Hepatocyte (in vitro differentiated cells): ENCODE measurements around the gene GIPC3. TPM values are rescaled to one million over a fixed set of nuclear protein-coding genes. Genes with fewer than 3 reads are reported as not detected.

Experiments
- DNase-seq: peaks from one replicate; pipeline ENCODE4 v3.0.0-alpha.2; 2016; ENCODE audit warnings: low spot score
- H2AFZ ChIP-seq: fragments of 200-600 bp; sonication (generic); 2 replicates; pipeline ENCODE4 v1.6.0; 2016; ENCODE audit warnings: antibody characterized with exemption, mild to moderate bottlenecking
- H3K27ac ChIP-seq: fragments of 200-600 bp; sonication (generic); 2 replicates; pipeline ENCODE4 v1.5.1; 2016; ENCODE audit warnings: mild to moderate bottlenecking
- H3K27me3 ChIP-seq: fragments of 200-600 bp; sonication (generic); 2 replicates; pipeline ENCODE4 v1.6.1; 2016
- H3K36me3 ChIP-seq: fragments of 200-600 bp; sonication (generic); replicated peaks from 2 replicates; pipeline ENCODE4 v1.5.1; 2016; ENCODE audit warnings: low read depth; ENCODE audit not compliant: insufficient read depth
- H3K4me1 ChIP-seq: fragments of 200-600 bp; sonication (generic); 2 replicates; pipeline ENCODE4 v1.5.1; 2016; ENCODE audit warnings: mild to moderate bottlenecking, moderate library complexity; ENCODE audit not compliant: insufficient read depth
- H3K4me2 ChIP-seq: fragments of 200-600 bp; sonication (generic); 2 replicates; pipeline ENCODE4 v1.6.0; 2016
- H3K4me3 ChIP-seq: fragments of 200-600 bp; sonication (generic); 2 replicates; pipeline ENCODE4 v1.5.1; 2016; ENCODE audit warnings: mild to moderate bottlenecking
- H3K79me2 ChIP-seq: fragments of 200-600 bp; sonication (generic); 2 replicates; pipeline ENCODE4 v1.6.0; 2017; ENCODE audit warnings: mild to moderate bottlenecking
- H3K9me2 ChIP-seq: fragments of 200-600 bp; sonication (generic); replicated peaks from 2 replicates; pipeline ENCODE4 v1.6.0; 2017; ENCODE audit warnings: mild to moderate bottlenecking; ENCODE audit not compliant: insufficient read depth
- H3K9me3 ChIP-seq: fragments of 200-600 bp; sonication (generic); 2 replicates; pipeline ENCODE4 v1.5.1; 2016; ENCODE audit warnings: low read depth, mild to moderate bottlenecking
- H4K20me1 ChIP-seq: fragments of 200-600 bp; sonication (generic); 2 replicates; pipeline ENCODE4 v1.6.0; 2016; ENCODE audit warnings: mild to moderate bottlenecking; ENCODE audit not compliant: insufficient read depth, poor library complexity, severe bottlenecking
- EZH2 ChIP-seq: fragments of 200-600 bp; sonication (generic); IDR thresholded peaks from 2 replicates; pipeline ENCODE4 v1.6.1; 2016; ENCODE audit warnings: antibody characterized with exemption, mild to moderate bottlenecking, borderline replicate concordance
- EZH2phosphoT487 ChIP-seq: fragments of 200-600 bp; sonication (generic); IDR thresholded peaks from one replicate; pipeline ENCODE4 v1.6.1; 2018; ENCODE audit warnings: antibody characterized with exemption, mild to moderate bottlenecking, low read depth, moderate library complexity; ENCODE audit not compliant: unreplicated experiment, severe bottlenecking
- WGBS: methylation state at CpG from one replicate; pipeline ENCODE4 v1.1.6; 2016; ENCODE audit warnings: low lambda C conversion rate; ENCODE audit errors: missing lambda C conversion rate; 5-methylcytosine and 5-hydroxymethylcytosine counted together
- polyA plus RNA-seq: library from polyadenylated mRNA; unstranded; fragments of >200 nt; fragmentation: Nextera tagmentation; extraction: Ambion mirVana; gene quantifications from 2 replicates; pipeline ENCODE4 v1.2.1, GENCODE V29; 2016
- total RNA-seq: library from RNA; depleted of rRNA; stranded (reverse); fragments of >200 nt; gene quantifications from 2 replicates; pipeline ENCODE4 v1.2.3, GENCODE V29; 2014
- TF ChIP-seq, protein P1 (sequence below): fragments of 200-600 bp; sonication (generic); IDR thresholded peaks from 2 replicates; pipeline ENCODE4 v1.5.1; 2016; ENCODE audit warnings: antibody characterized with exemption, mild to moderate bottlenecking; ENCODE audit not compliant: poor library complexity

GIPC3 gene
- total and polyA plus RNA-seq, 2 experiments from 2014 or later, result 0.28 TPM; not detected in 1

DNA sequence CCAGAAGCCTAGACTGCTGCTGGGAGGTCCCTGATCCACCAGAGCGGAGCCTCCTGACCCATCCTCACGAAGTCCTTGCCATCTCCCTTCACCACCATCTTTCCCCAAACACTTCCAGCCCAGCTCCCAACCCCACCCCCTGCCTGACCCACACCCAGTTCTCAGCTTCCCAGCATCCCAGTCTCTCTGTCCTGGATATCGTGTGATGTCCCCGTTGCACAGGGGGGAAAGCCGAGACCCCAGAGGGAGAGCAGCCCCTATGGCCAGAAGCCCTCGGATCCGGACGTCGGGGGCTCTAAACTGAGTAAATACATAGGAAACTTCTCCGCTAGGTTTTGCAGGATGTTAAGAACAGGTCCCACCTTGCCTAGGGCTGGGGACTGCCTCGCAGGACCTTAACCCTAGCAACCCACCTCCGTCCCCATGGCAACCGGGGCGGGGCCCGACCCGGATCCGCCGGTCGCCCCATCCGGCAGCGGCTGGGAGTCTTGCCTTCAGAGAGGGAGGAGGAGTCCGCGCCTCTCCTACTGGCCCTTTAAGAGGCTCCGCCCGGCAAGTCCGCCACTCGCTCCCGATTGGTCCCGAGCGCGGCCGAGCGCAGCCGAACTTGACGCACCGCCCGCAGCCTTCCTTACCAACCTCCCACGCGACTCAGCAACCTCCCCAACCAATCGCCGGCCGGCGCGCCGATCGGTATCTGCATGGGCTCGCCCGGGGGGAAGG, 13.0 kb upstream of the GIPC3 start:
- Histone ChIP-seq H3K9me3 (no peaks in the 10 kb centered on the region), H4K20me1 (peaks cover 3% of the 10 kb centered on the region), H3K27me3 (no peaks in the 10 kb centered on the region), H3K79me2 (peaks cover 3% of the 10 kb centered on the region), H3K27ac (no peak overlapping the region), H3K36me3 (no peaks in the 10 kb centered on the region), H3K4me3 (no peak overlapping the region), H3K9me2 (no peaks in the 10 kb centered on the region), H3K4me1 (peaks cover 9% of the 10 kb centered on the region), H3K4me2 (peak overlapping the region; percentile 76), H2AFZ (peak overlapping the region; percentile 53)
- TF ChIP-seq, protein P1, sequence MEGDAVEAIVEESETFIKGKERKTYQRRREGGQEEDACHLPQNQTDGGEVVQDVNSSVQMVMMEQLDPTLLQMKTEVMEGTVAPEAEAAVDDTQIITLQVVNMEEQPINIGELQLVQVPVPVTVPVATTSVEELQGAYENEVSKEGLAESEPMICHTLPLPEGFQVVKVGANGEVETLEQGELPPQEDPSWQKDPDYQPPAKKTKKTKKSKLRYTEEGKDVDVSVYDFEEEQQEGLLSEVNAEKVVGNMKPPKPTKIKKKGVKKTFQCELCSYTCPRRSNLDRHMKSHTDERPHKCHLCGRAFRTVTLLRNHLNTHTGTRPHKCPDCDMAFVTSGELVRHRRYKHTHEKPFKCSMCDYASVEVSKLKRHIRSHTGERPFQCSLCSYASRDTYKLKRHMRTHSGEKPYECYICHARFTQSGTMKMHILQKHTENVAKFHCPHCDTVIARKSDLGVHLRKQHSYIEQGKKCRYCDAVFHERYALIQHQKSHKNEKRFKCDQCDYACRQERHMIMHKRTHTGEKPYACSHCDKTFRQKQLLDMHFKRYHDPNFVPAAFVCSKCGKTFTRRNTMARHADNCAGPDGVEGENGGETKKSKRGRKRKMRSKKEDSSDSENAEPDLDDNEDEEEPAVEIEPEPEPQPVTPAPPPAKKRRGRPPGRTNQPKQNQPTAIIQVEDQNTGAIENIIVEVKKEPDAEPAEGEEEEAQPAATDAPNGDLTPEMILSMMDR, result no peak
- TF ChIP-seq EZH2phosphoT487, result no peak
- DNase-seq, result peak; percentile 100
- WGBS, result 6% methylated on average over 46 of the region's 48 CpGs

DNA sequence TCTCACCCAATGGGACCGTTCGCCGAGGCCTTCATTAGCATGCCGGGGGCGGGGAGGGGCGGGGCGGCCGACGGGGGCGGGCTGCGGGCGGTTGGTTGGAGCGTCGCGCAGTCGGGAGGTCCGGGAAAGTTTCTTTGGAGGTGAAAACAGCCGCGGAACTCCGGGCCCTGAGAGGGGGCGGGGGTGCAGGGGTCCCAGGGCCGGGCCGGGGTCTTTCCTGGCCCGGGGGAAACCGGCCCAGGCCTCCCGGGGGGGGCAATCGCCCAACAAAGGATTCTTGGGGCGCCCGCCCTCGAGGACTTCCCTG, 12.5 kb upstream of the GIPC3 start, which contains the start of gene HMG20B:
Gene HMG20B, plus strand, starts transcription at position 90 of the 307 bp plus-strand sequence. CDS start 366 bp downstream, outside the sequence.
- 0% methylated on average over 2 of the region's 30 CpGs for WGBS
- peak within 1 kb of the TSS; percentile 53 for H2AFZ ChIP-seq
- DNase-seq, result no peak
- no peaks in the 10 kb centered on the region for H3K9me2 ChIP-seq
- no peaks in the 10 kb centered on the region for H3K36me3 ChIP-seq
- peaks cover 3% of the 10 kb centered on the region for H4K20me1 ChIP-seq
- no peak within 1 kb of the TSS for H3K27ac ChIP-seq
- no peaks in the 10 kb centered on the region for H3K27me3 ChIP-seq
- TF ChIP-seq EZH2phosphoT487 (no peak), EZH2 (no peak)
- TF ChIP-seq, protein P1, result no peak
- H3K9me3 ChIP-seq, result no peaks in the 10 kb centered on the region
- H3K4me1 ChIP-seq, result peaks cover 9% of the 10 kb centered on the region
- peak within 1 kb of the TSS; percentile 32 for H3K4me3 ChIP-seq
- H3K4me2 ChIP-seq, result peak within 1 kb of the TSS; percentile 100
- H3K79me2 ChIP-seq, result peaks cover 3% of the 10 kb centered on the region

DNA sequence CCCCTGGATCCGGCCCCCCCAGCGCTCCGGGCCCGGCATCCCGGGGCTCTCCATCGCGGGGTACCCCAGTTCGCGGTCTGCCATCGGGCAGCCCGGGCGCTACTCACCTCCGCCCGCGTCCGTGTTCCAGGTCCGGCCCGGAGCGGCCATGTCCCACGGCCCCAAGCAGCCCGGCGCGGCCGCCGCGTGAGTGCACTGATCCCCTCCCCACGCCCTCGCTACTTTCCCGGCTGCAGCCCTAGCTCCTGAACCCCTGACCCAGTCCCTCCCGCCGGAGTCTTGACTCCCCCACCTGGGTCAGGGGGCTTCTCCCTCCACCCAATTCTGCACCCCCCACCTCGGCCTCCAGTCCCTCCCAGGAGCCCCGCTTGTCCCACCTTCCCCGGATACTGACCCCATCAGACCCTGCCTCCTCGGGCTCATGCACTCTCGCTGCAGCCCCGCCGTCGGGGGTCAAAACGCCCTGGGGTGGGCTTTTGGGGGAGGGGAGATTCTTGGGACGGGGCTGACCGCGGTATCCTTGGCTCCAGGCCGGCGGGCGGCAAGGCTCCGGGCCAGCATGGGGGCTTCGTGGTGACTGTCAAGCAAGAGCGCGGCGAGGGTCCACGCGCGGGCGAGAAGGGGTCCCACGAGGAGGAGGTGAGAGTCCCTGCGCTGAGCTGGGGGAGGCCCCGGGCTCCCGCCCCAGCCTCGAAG, 12.0 kb upstream of the GIPC3 start:
- no peaks in the 10 kb centered on the region for H3K36me3 ChIP-seq
- peak overlapping the region; percentile 32 for H3K4me3 ChIP-seq
- peaks cover 3% of the 10 kb centered on the region for H3K79me2 ChIP-seq
- TF ChIP-seq, protein P1, result no peak
- H3K27me3 ChIP-seq, result no peaks in the 10 kb centered on the region
- 3% methylated on average over 8 of the region's 60 CpGs for WGBS
- H3K27ac ChIP-seq, result no peak overlapping the region
- H3K9me3 ChIP-seq, result no peaks in the 10 kb centered on the region
- peak overlapping the region; percentile 100 for H3K4me2 ChIP-seq
- H4K20me1 ChIP-seq, result peaks cover 3% of the 10 kb centered on the region
- H3K9me2 ChIP-seq, result no peaks in the 10 kb centered on the region
- peaks cover 9% of the 10 kb centered on the region for H3K4me1 ChIP-seq
- H2AFZ ChIP-seq, result peak overlapping the region; percentile 33
- peak; percentile 58 for DNase-seq
